Measurements from ENCODE around the gene KLHL6. TPM values are rescaled to one million over a fixed set of nuclear protein-coding genes. Genes with fewer than 3 reads are reported as not detected.
"Not testable (repeated sequence)": the region's sequence is repeated elsewhere in the genome, so short reads cannot be mapped to it uniquely, and the experiment has no call there.

The KLHL6 gene
- total RNA-seq, 4 donors from 2014 or later, result 0.10 to 1.4 (median 0.39) TPM

DNA sequence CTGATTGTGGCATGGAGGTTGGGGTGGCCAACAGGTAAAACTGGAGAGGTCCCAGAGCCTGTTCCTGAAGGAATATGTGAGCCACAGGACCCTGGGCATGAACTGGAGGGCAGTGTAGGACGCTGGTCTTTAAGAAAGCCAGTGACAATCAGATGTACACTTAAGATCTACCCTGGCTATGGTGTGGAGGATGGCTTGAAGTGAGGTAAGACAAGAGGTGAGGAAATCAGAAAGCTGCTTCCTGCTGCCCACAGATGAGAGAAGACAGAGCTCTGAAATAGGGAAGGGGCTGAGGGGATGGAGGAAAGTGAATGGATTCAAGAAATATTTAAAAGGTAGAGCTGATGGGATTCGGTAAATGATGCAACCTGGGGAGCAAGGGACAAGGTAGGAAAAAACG lies 22.7 kb upstream of the KLHL6 start:
- Histone ChIP-seq H3K27ac (no peak overlapping the region), H3K4me3 (no peak overlapping the region), H3K9me3 (no peaks in the 10 kb centered on the region), H3K4me1 (no peaks in the 10 kb centered on the region), H3K36me3 (no peaks in the 10 kb centered on the region), H3K27me3 (no peaks in the 10 kb centered on the region)
- WGBS, result 83% methylated on average over 3 of the region's 3 CpGs
- DNase-seq (ENCODE audit: low spot score in 2 of 2), result no peak
- TF ChIP-seq, protein P1, sequence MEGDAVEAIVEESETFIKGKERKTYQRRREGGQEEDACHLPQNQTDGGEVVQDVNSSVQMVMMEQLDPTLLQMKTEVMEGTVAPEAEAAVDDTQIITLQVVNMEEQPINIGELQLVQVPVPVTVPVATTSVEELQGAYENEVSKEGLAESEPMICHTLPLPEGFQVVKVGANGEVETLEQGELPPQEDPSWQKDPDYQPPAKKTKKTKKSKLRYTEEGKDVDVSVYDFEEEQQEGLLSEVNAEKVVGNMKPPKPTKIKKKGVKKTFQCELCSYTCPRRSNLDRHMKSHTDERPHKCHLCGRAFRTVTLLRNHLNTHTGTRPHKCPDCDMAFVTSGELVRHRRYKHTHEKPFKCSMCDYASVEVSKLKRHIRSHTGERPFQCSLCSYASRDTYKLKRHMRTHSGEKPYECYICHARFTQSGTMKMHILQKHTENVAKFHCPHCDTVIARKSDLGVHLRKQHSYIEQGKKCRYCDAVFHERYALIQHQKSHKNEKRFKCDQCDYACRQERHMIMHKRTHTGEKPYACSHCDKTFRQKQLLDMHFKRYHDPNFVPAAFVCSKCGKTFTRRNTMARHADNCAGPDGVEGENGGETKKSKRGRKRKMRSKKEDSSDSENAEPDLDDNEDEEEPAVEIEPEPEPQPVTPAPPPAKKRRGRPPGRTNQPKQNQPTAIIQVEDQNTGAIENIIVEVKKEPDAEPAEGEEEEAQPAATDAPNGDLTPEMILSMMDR (IDR thresholded peaks at IDR 0.05), result no peak
- TF ChIP-seq EP300 (IDR thresholded peaks at IDR 0.05) (no peak), POLR2AphosphoS5 (IDR thresholded peaks at IDR 0.05) (no peak), POLR2A (IDR thresholded peaks at IDR 0.05) (no peak)

DNA sequence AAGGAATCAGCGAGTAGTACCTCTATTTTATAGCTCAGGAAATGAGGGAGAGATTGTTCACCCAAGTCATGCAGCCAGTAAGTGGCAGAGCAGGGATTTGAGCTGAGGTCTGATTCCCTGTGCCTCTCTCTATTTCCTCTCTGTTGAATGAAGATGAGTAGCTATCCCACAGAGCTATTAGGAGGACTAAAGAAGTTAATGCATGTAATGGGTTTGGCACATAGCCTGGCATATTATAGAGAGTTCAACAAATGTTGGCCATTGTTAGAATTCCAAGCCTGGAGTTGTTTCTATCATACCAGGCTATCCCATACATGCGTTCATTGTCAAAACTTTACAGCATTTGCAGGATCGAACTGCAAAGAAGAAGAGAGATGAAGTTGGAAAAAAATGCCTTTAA lies 21.8 kb upstream of the KLHL6 start:
- Histone ChIP-seq H3K36me3 (no peaks in the 10 kb centered on the region), H3K27me3 (no peaks in the 10 kb centered on the region), H3K9me3 (no peaks in the 10 kb centered on the region), H3K27ac (no peak overlapping the region), H3K4me1 (no peaks in the 10 kb centered on the region), H3K4me3 (no peak overlapping the region)
- WGBS, result 81% methylated on average over 3 of the region's 3 CpGs
- TF ChIP-seq POLR2AphosphoS5 (IDR thresholded peaks at IDR 0.05), result no peak
- no peak for TF ChIP-seq EP300 (IDR thresholded peaks at IDR 0.05)
- no peak for TF ChIP-seq POLR2A (IDR thresholded peaks at IDR 0.05)
- TF ChIP-seq, protein P1 (IDR thresholded peaks at IDR 0.05), result no peak
- peak in 1 of 2 donors; percentile 15 for DNase-seq (ENCODE audit: low spot score in 2 of 2)

DNA sequence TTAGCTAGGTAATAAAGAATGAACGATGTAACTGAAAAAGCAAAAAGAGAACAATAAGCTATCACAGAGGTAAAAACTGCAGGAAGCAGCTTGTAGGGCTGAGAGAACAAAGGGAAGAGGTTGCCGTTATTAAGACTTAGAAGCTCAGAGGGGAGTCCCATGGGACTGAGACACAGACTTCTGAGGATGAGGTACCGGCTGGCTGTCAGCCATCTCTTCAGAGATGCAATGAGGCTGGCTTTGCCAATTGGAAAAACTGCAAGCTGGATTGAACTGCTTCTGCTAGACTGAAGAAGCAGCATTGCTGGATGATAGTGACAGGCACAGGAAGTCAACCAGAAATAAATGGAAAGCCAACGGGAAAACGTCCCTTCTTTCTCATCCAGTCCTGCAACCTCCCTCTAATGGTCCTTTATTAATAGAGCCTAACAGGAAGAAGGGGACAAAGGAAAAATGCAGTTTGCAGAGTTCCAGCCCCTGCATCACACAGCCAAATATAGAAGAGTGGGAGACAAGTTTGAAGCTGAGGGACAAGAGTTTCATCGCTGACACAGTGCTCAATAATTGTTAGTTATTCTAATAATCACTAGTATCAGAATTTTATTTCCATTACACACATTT lies 21.1 kb upstream of the KLHL6 start:
- WGBS, result 32% methylated on average over 6 of the region's 6 CpGs

DNA sequence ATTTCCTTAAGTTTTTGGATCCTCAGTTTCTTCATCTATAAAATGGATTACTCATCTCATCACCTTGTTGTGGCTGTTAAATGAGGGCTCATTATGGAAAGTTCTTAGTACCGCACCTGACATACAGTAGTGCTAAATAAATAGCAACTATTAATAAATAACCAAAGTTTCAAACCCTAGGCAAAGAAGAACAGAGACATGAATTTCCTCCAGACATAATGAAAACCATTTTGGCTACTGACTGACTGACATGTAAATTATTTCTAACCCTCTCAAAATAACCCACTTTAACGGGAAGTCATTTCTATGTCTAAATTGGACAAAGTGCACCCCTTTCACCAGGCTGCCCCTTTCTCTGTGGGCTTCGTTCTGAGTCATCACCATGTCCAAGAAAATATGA lies 17.4 kb upstream of the KLHL6 start:
- Histone ChIP-seq H3K36me3 (no peaks in the 10 kb centered on the region), H3K27me3 (no peaks in the 10 kb centered on the region), H3K9me3 (no peaks in the 10 kb centered on the region), H3K4me1 (no peaks in the 10 kb centered on the region), H3K4me3 (no peak overlapping the region), H3K27ac (no peak overlapping the region)
- no peak for DNase-seq (ENCODE audit: low spot score in 2 of 2)
- 80% methylated on average over 3 of the region's 3 CpGs for WGBS
- TF ChIP-seq EP300 (IDR thresholded peaks at IDR 0.05) (no peak), POLR2A (IDR thresholded peaks at IDR 0.05) (no peak), POLR2AphosphoS5 (IDR thresholded peaks at IDR 0.05) (no peak)
- TF ChIP-seq, protein P1 (IDR thresholded peaks at IDR 0.05), result no peak

More for the DNA sequence above, 21.1 kb upstream of the KLHL6 start:
- Histone ChIP-seq H3K27ac (no peak overlapping the region), H3K36me3 (no peaks in the 10 kb centered on the region), H3K4me1 (no peaks in the 10 kb centered on the region), H3K4me3 (no peak overlapping the region), H3K27me3 (no peaks in the 10 kb centered on the region), H3K9me3 (no peaks in the 10 kb centered on the region)
- DNase-seq (ENCODE audit: low spot score in 2 of 2), result no peak
- TF ChIP-seq EP300 (IDR thresholded peaks at IDR 0.05), result no peak
- no peak for TF ChIP-seq POLR2A (IDR thresholded peaks at IDR 0.05)

DNA sequence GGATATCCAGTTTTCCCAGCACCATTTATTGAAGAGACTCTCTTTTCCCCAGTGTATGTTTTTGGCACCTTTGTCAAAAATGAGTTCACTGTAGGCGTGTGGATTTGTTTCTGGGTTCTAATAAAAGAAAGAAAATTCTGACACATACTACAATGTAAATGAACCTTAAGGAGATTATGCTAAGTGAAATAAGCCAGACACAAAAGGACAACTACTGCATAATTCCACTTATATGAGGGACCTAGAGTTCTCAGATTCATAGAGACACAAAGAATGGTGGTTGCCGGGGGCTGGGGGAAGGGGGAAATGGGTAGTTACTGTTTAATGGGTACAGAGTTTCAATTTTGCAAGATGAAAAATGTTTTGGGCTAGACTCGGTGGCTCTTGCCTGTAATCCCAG lies 14.7 kb upstream of the KLHL6 start:
- H3K27me3 ChIP-seq; H3K36me3 ChIP-seq; H3K4me3 ChIP-seq; H3K9me3 ChIP-seq; DNase-seq (ENCODE audit: low spot score in 2 of 2); H3K27ac ChIP-seq; H3K4me1 ChIP-seq: not testable (repeated sequence)
- WGBS, result 86% methylated on average over 3 of the region's 3 CpGs

DNA sequence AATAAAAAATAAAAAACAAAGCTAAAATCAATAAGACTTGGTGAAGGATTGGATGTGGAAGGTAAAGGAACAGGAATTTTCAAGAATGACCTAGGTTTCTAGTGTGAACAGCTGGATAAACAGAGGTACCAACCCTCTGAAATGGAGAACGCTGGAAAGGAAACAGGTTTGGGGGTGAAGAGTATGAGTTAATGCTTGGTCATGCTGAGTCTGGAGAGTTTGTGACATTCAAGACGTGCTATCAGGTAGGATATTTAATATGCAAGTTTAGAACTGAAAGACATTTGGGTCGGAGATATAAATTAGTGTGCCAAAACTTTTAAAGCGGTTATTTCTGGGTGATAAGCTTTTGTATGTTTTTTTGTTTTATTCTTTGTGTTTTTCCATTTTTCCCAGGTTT lies 11.4 kb upstream of the KLHL6 start:
- Histone ChIP-seq H3K27me3 (no peaks in the 10 kb centered on the region), H3K4me1 (peaks cover 7% of the 10 kb centered on the region), H3K4me3 (no peak overlapping the region), H3K9me3 (no peaks in the 10 kb centered on the region), H3K36me3 (no peaks in the 10 kb centered on the region), H3K27ac (no peak overlapping the region)
- DNase-seq (ENCODE audit: low spot score in 2 of 2), result no peak
- TF ChIP-seq POLR2AphosphoS5 (IDR thresholded peaks at IDR 0.05) (no peak), EP300 (IDR thresholded peaks at IDR 0.05) (no peak), POLR2A (IDR thresholded peaks at IDR 0.05) (no peak)
- TF ChIP-seq, protein P1 (IDR thresholded peaks at IDR 0.05), result no peak
- 81% methylated on average over 4 of the region's 4 CpGs for WGBS

Measured in suprapubic skin (tissue), 4 donors.